T47D (cell line): ENCODE measurements around the gene G3BP1.

Experiments used
- DNase-seq, 2 experiments: peaks; one replicate each; pipeline versions ENCODE4 v3.0.0 to v3.0.0-alpha.2; 2011 to 2012; ENCODE audit warnings: low read depth in 1 of 2, low spot score in 1 of 2
- JUND ChIP-seq: IDR thresholded peaks from 2 replicates; pipeline ENCODE4 v1.6.1; 2012; ENCODE audit warnings: low read depth
- in situ Hi-C: cut with HindIII; loops from 2 replicates; pipeline ENCODE4 v1.10.0; 2016; ENCODE audit warnings: low sequenced_read_pairs, low pct_unique_long_range_greater_than_20kb

G3BP1 gene

GRCh38 chr5:151740958-151741373, 30.8 kb upstream of the G3BP1 start:
- in situ Hi-C loops = no loop called here
- no peak for TF ChIP-seq JUND
- DNase-seq = no peak

- TF ChIP-seq JUND = no peak
- DNase-seq = no peak
- in situ Hi-C loops = no loop called here
Measured at GRCh38 chr5:151741678-151742423, 29.9 kb upstream of the G3BP1 start.

- in situ Hi-C loops = no loop called here
- DNase-seq = peak; percentile 68 to 79
- TF ChIP-seq JUND = no peak
Measured at GRCh38 chr5:151742870-151743294, 28.9 kb upstream of the G3BP1 start.

- TF ChIP-seq JUND = no peak
- no peak for DNase-seq
- in situ Hi-C loops = no loop called here
Measured at GRCh38 chr5:151743530-151743929, 28.2 kb upstream of the G3BP1 start.

GRCh38 chr5:151745071-151745705, 26.6 kb upstream of the G3BP1 start:
- no peak for DNase-seq
- TF ChIP-seq JUND = no peak
- in situ Hi-C loops = no loop called here

- in situ Hi-C loops = no loop called here
- no peak for TF ChIP-seq JUND
- DNase-seq = no peak
Measured at GRCh38 chr5:151750121-151750520, 21.6 kb upstream of the G3BP1 start.

- no peak for TF ChIP-seq JUND
- no peak for DNase-seq
- in situ Hi-C loops = no loop called here
Measured at GRCh38 chr5:151751091-151751490, 20.7 kb upstream of the G3BP1 start.

GRCh38 chr5:151751593-151751992, 20.2 kb upstream of the G3BP1 start:
- no peak for TF ChIP-seq JUND
- DNase-seq = no peak
- in situ Hi-C loops = no loop called here

GRCh38 chr5:151755383-151755782, 16.4 kb upstream of the G3BP1 start:
- no peak for TF ChIP-seq JUND
- in situ Hi-C loops = no loop called here
- no peak for DNase-seq

- in situ Hi-C loops = no loop called here
- DNase-seq = peak; percentile 42 to 89
Measured at GRCh38 chr5:151757233-151758140, 14.3 kb upstream of the G3BP1 start.

GRCh38 chr5:151758141-151758429, 13.7 kb upstream of the G3BP1 start:
- no peak for TF ChIP-seq JUND
- in situ Hi-C loops = no loop called here
- no peak for DNase-seq

More at GRCh38 chr5:151757233-151758140, 14.3 kb upstream of the G3BP1 start:
- TF ChIP-seq JUND = no peak

- TF ChIP-seq JUND = no peak
- in situ Hi-C loops = no loop called here
- peak; percentile 95 to 96 for DNase-seq
Measured at GRCh38 chr5:151758430-151759241, 13.1 kb upstream of the G3BP1 start, which contains the start of gene ATOX1. TSS of gene ATOX1 (minus strand) at chr5:151758631. CDS start at chr5:151758551, 80 bp downstream.

- DNase-seq = no peak
- in situ Hi-C loops = no loop called here
- TF ChIP-seq JUND = no peak
Measured at GRCh38 chr5:151764801-151765200, 7.0 kb upstream of the G3BP1 start.
